Stomach smooth muscle (tissue), 2 donors: ENCODE measurements around the gene SEPTIN6.

Experiments
- H3K27ac ChIP-seq: one replicate; pipeline ENCODE4 v1.7.0; 2013; ENCODE audit warnings: mild to moderate bottlenecking, low read length, inconsistent platforms
- H3K27me3 ChIP-seq, 2 donors: one replicate each; pipeline ENCODE4 v1.7.0; 2013; ENCODE audit warnings: low read length in 2 of 2; ENCODE audit not compliant: insufficient read depth in 2 of 2, control insufficient read depth in 1 of 2
- H3K36me3 ChIP-seq, 2 donors: one replicate each; pipeline ENCODE4 v1.7.0; 2013; ENCODE audit warnings: low read length in 2 of 2; ENCODE audit not compliant: control insufficient read depth in 2 of 2, insufficient read depth in 2 of 2
- H3K4me1 ChIP-seq: one replicate; pipeline ENCODE4 v1.7.0; 2013; ENCODE audit warnings: low read length; ENCODE audit not compliant: control insufficient read depth, insufficient read depth
- H3K4me3 ChIP-seq, 2 donors: one replicate each; pipeline ENCODE4 v1.7.0; 2013; ENCODE audit warnings: low read length in 2 of 2
- H3K9ac ChIP-seq, 2 donors: one replicate each; pipeline ENCODE4 v1.7.0; 2013; ENCODE audit warnings: low read length in 2 of 2, mild to moderate bottlenecking in 1 of 2
- H3K9me3 ChIP-seq, 2 donors: one replicate each; pipeline ENCODE4 v1.7.0; 2013; ENCODE audit warnings: low read length in 2 of 2; ENCODE audit not compliant: control insufficient read depth in 2 of 2
- donor health status: healthy.
- donor health status: Pancreatic carcinoma.

The SEPTIN6 gene

GRCh38 chrX:119647089-119647488 is 45.9 kb downstream of the SEPTIN6 start:
- H3K27ac ChIP-seq: no peak overlapping the region
- H3K9ac ChIP-seq: no peak overlapping the region
- no peaks in the 10 kb centered on the region for H3K9me3 ChIP-seq

GRCh38 chrX:119646515-119646914 is 46.5 kb downstream of the SEPTIN6 start:
- Histone ChIP-seq H3K27me3 (peaks cover 0 to 4% of the 10 kb centered on the region in 2 donors), H3K36me3 (peaks cover 7 to 12% of the 10 kb centered on the region in 2 donors), H3K4me1 (no peaks in the 10 kb centered on the region), H3K4me3 (no peak overlapping the region), H3K9me3 (no peaks in the 10 kb centered on the region), H3K27ac (no peak overlapping the region), H3K9ac (no peak overlapping the region)

More at GRCh38 chrX:119647089-119647488, 45.9 kb downstream of the SEPTIN6 start:
- no peak overlapping the region for H3K4me3 ChIP-seq
- H3K36me3 ChIP-seq: peaks cover 7 to 12% of the 10 kb centered on the region in 2 donors
- peaks cover 0 to 4% of the 10 kb centered on the region in 2 donors for H3K27me3 ChIP-seq
- H3K4me1 ChIP-seq: no peaks in the 10 kb centered on the region

- peaks cover 0 to 9% of the 10 kb centered on the region in 2 donors for H3K27me3 ChIP-seq
- no peaks in the 10 kb centered on the region for H3K9me3 ChIP-seq
- peaks cover 16 to 17% of the 10 kb centered on the region in 2 donors for H3K36me3 ChIP-seq
- no peaks in the 10 kb centered on the region for H3K4me1 ChIP-seq
- no peak overlapping the region for H3K9ac ChIP-seq
- H3K27ac ChIP-seq: no peak overlapping the region
- no peak overlapping the region for H3K4me3 ChIP-seq
Measured at GRCh38 chrX:119643696-119644095, 49.3 kb downstream of the SEPTIN6 start.
